HCT116 (cell line): ENCODE results near the gene OCSTAMP. TPM values are rescaled to one million over a fixed set of nuclear protein-coding genes. Genes with fewer than 3 reads are reported as not detected.

ENCODE experiments used
- ATAC-seq: fragments of 200-7000 bp; cut with Tn5 transposase; 2 replicates; pipeline ENCODE4 v1.9.1; 2020; ENCODE audit warnings: mild to moderate bottlenecking, moderate library complexity
- BruUV-seq: library from RNA; stranded (reverse); fragments of 400-500 nt; replicated peaks from 2 replicates; lab custom pipeline; 2021; lab: Mats Ljungman, UMichigan
- CTCF ChIA-PET: fragments of 300-600 bp; sonication (Branson Sonifier 250); formaldehyde crosslinking; loops from one replicate; lab custom pipeline; 2021; ENCODE audit warnings: antibody characterized with exemption; lab: Charles Lee
- POLR2A ChIA-PET: fragments of 300-600, 350-600 bp; sonication (Branson Sonifier 250); formaldehyde crosslinking; loops from one replicate; lab custom pipeline; 2021; ENCODE audit warnings: antibody characterized with exemption; lab: Charles Lee
- RAD21 ChIA-PET, 2 experiments: fragments of 300-600 bp; sonication (Branson Sonifier 250); formaldehyde crosslinking; loops; one replicate each; lab custom pipeline; 2023; ENCODE audit warnings: low total read pairs in 2 of 2; ENCODE audit not compliant: uncharacterized antibody in 2 of 2, unreplicated experiment in 2 of 2, low non-redundant PET in 1 of 2; lab: Charles Lee
- DNase-seq: peaks from one replicate; pipeline ENCODE4 v3.0.0-alpha.2; 2010; ENCODE audit warnings: low read depth, low spot score
- H2AFZ ChIP-seq: fragments of 200-600 bp; shearing (Covaris generic), sonication (generic); 2 replicates; pipeline ENCODE4 v1.6.1; 2017; ENCODE audit warnings: low read depth, mixed run types, mixed read lengths, antibody characterized with exemption, low read length; ENCODE audit not compliant: poor library complexity, severe bottlenecking
- H3K27ac ChIP-seq: 2 replicates; pipeline ENCODE4 v1.5.1; 2012; ENCODE audit warnings: low read depth, low read length
- H3K27me3 ChIP-seq: fragments of 200-600 bp; sonication (generic); 2 replicates; pipeline ENCODE4 v1.6.1; 2016; ENCODE audit warnings: mixed run types, low read length, mixed read lengths; ENCODE audit not compliant: insufficient read depth
- H3K36me3 ChIP-seq, 2 experiments: fragments of 200-500 bp in 1 of 2; fragments of 200-600 bp in 1 of 2; sonication (Bioruptor generic) in 1 of 2; sonication (generic) in 1 of 2; 2 replicates each; pipeline versions ENCODE4 v1.5.1 to v1.6.1; 2014 to 2016; ENCODE audit warnings: low read length in 2 of 2, inconsistent platforms in 1 of 2, mixed read lengths in 1 of 2, mixed run types in 1 of 2; ENCODE audit not compliant: insufficient read depth in 2 of 2, control insufficient read depth in 1 of 2
- H3K4me1 ChIP-seq, 2 experiments: fragments of 200-600 bp in 1 of 2; sonication (generic) in 1 of 2; 2 replicates each; pipeline versions ENCODE4 v1.5.1 to v1.6.1; 2012 to 2017; ENCODE audit warnings: low read length in 2 of 2, inconsistent platforms in 1 of 2, mild to moderate bottlenecking in 1 of 2, mixed read lengths in 1 of 2, mixed run types in 1 of 2, moderate library complexity in 1 of 2; ENCODE audit not compliant: insufficient read depth in 2 of 2, control insufficient read depth in 1 of 2
- H3K4me2 ChIP-seq: fragments of 200-600 bp; sonication (generic); 2 replicates; pipeline ENCODE4 v1.6.1; 2017; ENCODE audit warnings: mixed run types, low read length, mixed read lengths
- H3K4me3 ChIP-seq, 2 experiments: fragments of 200-600 bp in 1 of 2; sonication (generic) in 1 of 2; replicated peaks in 1 of 2; 2 replicates each; pipeline ENCODE4 v1.5.1; 2011 to 2016; ENCODE audit warnings: low read length in 2 of 2, control low read depth in 1 of 2, low read depth in 1 of 2, mild to moderate bottlenecking in 1 of 2, mixed read lengths in 1 of 2, mixed run types in 1 of 2
- H3K79me2 ChIP-seq: fragments of 200-600 bp; sonication (generic); 2 replicates; pipeline ENCODE4 v1.6.1; 2017; ENCODE audit warnings: mild to moderate bottlenecking, mixed run types, low read length, moderate library complexity, mixed read lengths; ENCODE audit not compliant: insufficient read depth
- H3K9ac ChIP-seq: fragments of 200-600 bp; sonication (generic); 2 replicates; pipeline ENCODE4 v1.6.1; 2016; ENCODE audit warnings: low read length, mixed read lengths
- H3K9me2 ChIP-seq: fragments of 200-600 bp; sonication (generic), shearing (Covaris generic); 2 replicates; pipeline ENCODE4 v1.6.1; 2017; ENCODE audit warnings: mixed run types, mild to moderate bottlenecking, moderate library complexity; ENCODE audit not compliant: insufficient read depth
- H3K9me3 ChIP-seq, 2 experiments: fragments of 200-500 bp in 1 of 2; fragments of 200-600 bp in 1 of 2; sonication (Bioruptor generic) in 1 of 2; sonication (generic) in 1 of 2; 2 replicates each; pipeline ENCODE4 v1.6.1; 2014 to 2017; ENCODE audit warnings: low read length in 2 of 2, mixed read lengths in 2 of 2, inconsistent platforms in 1 of 2, low read depth in 1 of 2, mild to moderate bottlenecking in 1 of 2, mixed run types in 1 of 2, moderate library complexity in 1 of 2; ENCODE audit not compliant: control insufficient read depth in 1 of 2, insufficient read depth in 1 of 2
- H4K20me1 ChIP-seq: fragments of 200-600 bp; sonication (generic), shearing (Covaris generic); 2 replicates; pipeline ENCODE4 v1.6.1; 2017; ENCODE audit warnings: mixed run types, mild to moderate bottlenecking, moderate library complexity; ENCODE audit not compliant: insufficient read depth
- CBX3 ChIP-seq: IDR thresholded peaks from 2 replicates; pipeline ENCODE4 v1.6.1; 2012; ENCODE audit warnings: low read depth
- CEBPB ChIP-seq: IDR thresholded peaks from 2 replicates; pipeline ENCODE4 v1.6.1; 2012; ENCODE audit warnings: low read depth
- EGR1 ChIP-seq: IDR thresholded peaks from 2 replicates; pipeline ENCODE4 v1.6.1; 2012; ENCODE audit warnings: low read depth
- JUND ChIP-seq: IDR thresholded peaks from 2 replicates; pipeline ENCODE4 v1.6.1; 2012
- POLR2A ChIP-seq: IDR thresholded peaks from 2 replicates; pipeline ENCODE4 v1.7.0; 2011; ENCODE audit warnings: borderline replicate concordance; ENCODE audit not compliant: insufficient read depth, insufficient read length; ENCODE audit errors: extremely low read depth
- POLR2AphosphoS5 ChIP-seq: IDR thresholded peaks from 2 replicates; pipeline ENCODE4 v1.6.1; 2011; ENCODE audit warnings: mild to moderate bottlenecking, low read depth, low read length, moderate library complexity
- YY1 ChIP-seq: IDR thresholded peaks from 2 replicates; pipeline ENCODE4 v1.6.1; 2011; ENCODE audit warnings: low read length, low read depth, moderate library complexity, mild to moderate bottlenecking; ENCODE audit not compliant: insufficient replicate concordance; ENCODE audit errors: extremely low read depth
- ZNF274 ChIP-seq: fragments of 200-500 bp; sonication (Bioruptor generic); IDR thresholded peaks from 2 replicates; pipeline ENCODE4 v1.6.1; 2014; ENCODE audit warnings: mild to moderate bottlenecking, low read depth, low read length, inconsistent platforms
- intact Hi-C: fragments of 100-400 bp; cut with micrococcal nuclease; formaldehyde crosslinking; loops from 2 replicates; pipeline ENCODE4 v1.10.0; 2022
- total RNA-seq: library from RNA; stranded (reverse); gene quantifications from one replicate; pipeline ENCODE4 v1.2.1, GENCODE V29; 2021; ENCODE audit not compliant: unreplicated experiment
- TF ChIP-seq, protein P1 (sequence below): IDR thresholded peaks from 2 replicates; pipeline ENCODE4 v1.6.1; 2012
- TF ChIP-seq, protein P2 (sequence below): IDR thresholded peaks from 2 replicates; pipeline ENCODE4 v1.6.1; 2012

Gene OCSTAMP
- total RNA-seq, 1 experiment from 2014 or later = not detected

DNA sequence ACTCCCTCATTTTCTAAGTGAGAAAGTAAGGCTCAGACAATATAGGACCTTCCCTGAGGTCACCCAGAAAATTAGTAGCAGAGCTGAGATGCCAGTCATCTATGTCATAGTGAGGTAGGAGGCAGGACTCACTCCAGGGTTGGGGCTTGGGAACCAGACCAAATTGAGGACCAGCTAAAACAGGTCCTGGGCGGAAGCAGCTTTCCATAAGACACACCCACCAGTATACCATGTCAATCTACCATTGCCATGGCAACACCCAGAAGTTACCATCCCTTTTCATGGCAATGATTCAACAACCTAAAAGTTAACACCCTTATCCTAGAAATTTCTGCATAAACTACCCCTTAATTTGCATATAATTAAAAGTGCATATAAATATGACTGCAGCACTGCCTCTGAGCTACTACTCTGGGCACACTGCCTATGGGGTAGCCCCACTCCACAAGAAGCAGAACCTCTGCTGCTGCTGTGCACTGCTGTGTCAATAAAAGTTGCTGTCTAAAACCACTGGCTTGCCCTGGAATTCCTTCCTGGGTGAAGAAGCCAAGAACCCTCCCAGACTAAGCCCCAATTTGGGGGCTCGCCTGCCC lies 30.3 kb upstream of the OCSTAMP start:
- Histone ChIP-seq H3K4me2 (no peak overlapping the region), H3K36me3 (no peaks in the 10 kb centered on the region), H3K4me3 (no peak overlapping the region), H4K20me1 (no peaks in the 10 kb centered on the region), H3K9ac (no peak overlapping the region), H3K4me1 (no peaks in the 10 kb centered on the region), H2AFZ (no peak overlapping the region), H3K79me2 (no peaks in the 10 kb centered on the region), H3K27me3 (no peaks in the 10 kb centered on the region), H3K9me2 (no peaks in the 10 kb centered on the region), H3K9me3 (no peaks in the 10 kb centered on the region), H3K27ac (no peak overlapping the region)
- RAD21 ChIA-PET = no interaction called here
- DNase-seq (no peak), ATAC-seq (no peak)
- POLR2A ChIA-PET = no interaction called here
- BruUV-seq = no TSS peak
- CTCF ChIA-PET = interaction anchor here (1.3 kb wide), 1 partner anchor 61 kb away, joined by 4 read pairs; no protein-coding TSS in a partner anchor
- TF ChIP-seq CBX3 (no peak), EGR1 (no peak), POLR2A (no peak), YY1 (no peak)
- TF ChIP-seq, protein P1, sequence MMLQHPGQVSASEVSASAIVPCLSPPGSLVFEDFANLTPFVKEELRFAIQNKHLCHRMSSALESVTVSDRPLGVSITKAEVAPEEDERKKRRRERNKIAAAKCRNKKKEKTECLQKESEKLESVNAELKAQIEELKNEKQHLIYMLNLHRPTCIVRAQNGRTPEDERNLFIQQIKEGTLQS = no peak
- TF ChIP-seq, protein P2, sequence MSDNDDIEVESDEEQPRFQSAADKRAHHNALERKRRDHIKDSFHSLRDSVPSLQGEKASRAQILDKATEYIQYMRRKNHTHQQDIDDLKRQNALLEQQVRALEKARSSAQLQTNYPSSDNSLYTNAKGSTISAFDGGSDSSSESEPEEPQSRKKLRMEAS = no peak
- intact Hi-C loops = no loop called here

DNA sequence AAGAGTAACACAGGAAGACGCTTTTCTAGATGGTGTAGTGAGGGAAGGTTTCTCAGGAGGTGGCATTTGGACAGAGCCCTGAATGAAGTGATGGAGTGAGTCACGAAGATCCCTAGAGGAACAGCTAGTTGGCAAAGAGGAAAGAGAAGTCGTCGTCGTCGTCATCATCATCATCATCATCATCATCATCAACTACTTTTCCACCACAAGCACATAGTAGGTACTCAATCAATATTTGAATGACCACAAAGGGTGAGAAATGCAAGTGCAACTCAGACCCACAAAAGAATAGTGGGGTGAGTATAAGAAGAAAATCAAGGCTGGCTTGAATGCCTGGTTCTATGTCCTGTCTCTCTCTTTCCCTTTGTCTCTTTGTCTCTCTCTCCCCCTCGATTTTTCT lies 28.3 kb upstream of the OCSTAMP start:
- DNase-seq = no peak
- H3K9me2 ChIP-seq = no peaks in the 10 kb centered on the region
- ATAC-seq = no peak
- CTCF ChIA-PET = no interaction called here
- no peak overlapping the region for H3K27ac ChIP-seq
- H3K9me3 ChIP-seq = no peaks in the 10 kb centered on the region
- RAD21 ChIA-PET = no interaction called here
- TF ChIP-seq CEBPB (no peak), CBX3 (no peak), JUND (no peak), ZNF274 (no peak), POLR2AphosphoS5 (no peak)
- TF ChIP-seq, all 23 proteins: peak for 0
- Histone ChIP-seq H3K4me1 (no peaks in the 10 kb centered on the region), H3K4me3 (no peak overlapping the region), H4K20me1 (no peaks in the 10 kb centered on the region), H3K4me2 (no peak overlapping the region), H2AFZ (no peak overlapping the region), H3K9ac (no peak overlapping the region), H3K79me2 (no peaks in the 10 kb centered on the region), H3K27me3 (0 out of 2 replicates have a peak, but pooled peaks cover 6% of the 10 kb centered on the region), H3K36me3 (no peaks in the 10 kb centered on the region)
- POLR2A ChIA-PET = no interaction called here
- intact Hi-C loops = no loop called here
- BruUV-seq = no TSS peak
